Measurements from ENCODE around the gene HMX3.

GRCh38 chr10:123092635-123093414 lies 42.9 kb upstream of the HMX3 start:
- no peak for TF ChIP-seq CTCF (IDR thresholded peaks at IDR 0.05; ENCODE audit: low read length)
- TF ChIP-seq EZH2 (optimal IDR thresholded peaks at IDR 0.05; ENCODE audit: low read depth, low read length) = no peak
- no peak for TF ChIP-seq EZH2phosphoT487 (IDR thresholded peaks at IDR 0.05; ENCODE audit: low read length)

Measured in MM.1S (cell line).